Measurements from ENCODE around the gene ZC3HAV1L. TPM values are rescaled to one million over a fixed set of nuclear protein-coding genes. Genes with fewer than 3 reads are reported as not detected.

The ZC3HAV1L gene
- total and polyA plus RNA-seq, 2 of the 13 experiments (the other 11 are each of a cell fraction or from before 2014, with no cell fraction given), result 8.4 to 11.1 TPM

GRCh38 chr7:139035586-139036353 is at the start of gene ZC3HAV1L (continued):
- TF ChIP-seq FOXJ3 (CRISPR knock-in tag; IDR thresholded peaks at IDR 0.05; ENCODE audit: borderline replicate concordance) (no peak), ZNF615 (CRISPR knock-in tag; IDR thresholded peaks at IDR 0.05; ENCODE audit: borderline replicate concordance) (no peak), KLF11 (CRISPR knock-in tag; IDR thresholded peaks at IDR 0.05) (no peak), SMC3 (IDR thresholded peaks at IDR 0.05; ENCODE audit: low read length) (no peak), CENPX (CRISPR knock-in tag; IDR thresholded peaks at IDR 0.05) (no peak), HINFP (CRISPR knock-in tag; IDR thresholded peaks at IDR 0.05; ENCODE audit: low read depth) (no peak), TCF12 (IDR thresholded peaks at IDR 0.05) (no peak), TCF12 (CRISPR knock-in tag; IDR thresholded peaks at IDR 0.05) (no peak), U2AF1 (optimal IDR thresholded peaks at IDR 0.05; ENCODE audit: low read depth, low read length) (no peak), AGO2 (optimal IDR thresholded peaks at IDR 0.05; ENCODE audit: low read depth, low read length) (peak; percentile 57), ZNF280D (CRISPR knock-in tag; IDR thresholded peaks at IDR 0.05) (0 out of 2 replicates have a peak, but pooled peaks have one; percentile 21), TFAP4 (IDR thresholded peaks at IDR 0.05; ENCODE audit: borderline replicate concordance, low read depth) (no peak), PHF20 (CRISPR knock-in tag; IDR thresholded peaks at IDR 0.05) (no peak), ZNF788 (CRISPR knock-in tag; IDR thresholded peaks at IDR 0.05; ENCODE audit: borderline replicate concordance) (peak; percentile 60; the same call in 1 of the 2 replicates), ONECUT2 (CRISPR knock-in tag; IDR thresholded peaks at IDR 0.05) (no peak), HCFC1 (IDR thresholded peaks at IDR 0.05; ENCODE audit: low read depth, low read length) (no peak), ZNF264 (CRISPR knock-in tag; IDR thresholded peaks at IDR 0.05) (no peak)
- TF ChIP-seq, protein P1, sequence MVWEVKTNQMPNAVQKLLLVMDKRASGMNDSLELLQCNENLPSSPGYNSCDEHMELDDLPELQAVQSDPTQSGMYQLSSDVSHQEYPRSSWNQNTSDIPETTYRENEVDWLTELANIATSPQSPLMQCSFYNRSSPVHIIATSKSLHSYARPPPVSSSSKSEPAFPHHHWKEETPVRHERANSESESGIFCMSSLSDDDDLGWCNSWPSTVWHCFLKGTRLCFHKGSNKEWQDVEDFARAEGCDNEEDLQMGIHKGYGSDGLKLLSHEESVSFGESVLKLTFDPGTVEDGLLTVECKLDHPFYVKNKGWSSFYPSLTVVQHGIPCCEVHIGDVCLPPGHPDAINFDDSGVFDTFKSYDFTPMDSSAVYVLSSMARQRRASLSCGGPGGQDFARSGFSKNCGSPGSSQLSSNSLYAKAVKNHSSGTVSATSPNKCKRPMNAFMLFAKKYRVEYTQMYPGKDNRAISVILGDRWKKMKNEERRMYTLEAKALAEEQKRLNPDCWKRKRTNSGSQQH (CRISPR knock-in tag; IDR thresholded peaks at IDR 0.05; ENCODE audit: low read depth), result no peak
- TF ChIP-seq, protein P2, sequence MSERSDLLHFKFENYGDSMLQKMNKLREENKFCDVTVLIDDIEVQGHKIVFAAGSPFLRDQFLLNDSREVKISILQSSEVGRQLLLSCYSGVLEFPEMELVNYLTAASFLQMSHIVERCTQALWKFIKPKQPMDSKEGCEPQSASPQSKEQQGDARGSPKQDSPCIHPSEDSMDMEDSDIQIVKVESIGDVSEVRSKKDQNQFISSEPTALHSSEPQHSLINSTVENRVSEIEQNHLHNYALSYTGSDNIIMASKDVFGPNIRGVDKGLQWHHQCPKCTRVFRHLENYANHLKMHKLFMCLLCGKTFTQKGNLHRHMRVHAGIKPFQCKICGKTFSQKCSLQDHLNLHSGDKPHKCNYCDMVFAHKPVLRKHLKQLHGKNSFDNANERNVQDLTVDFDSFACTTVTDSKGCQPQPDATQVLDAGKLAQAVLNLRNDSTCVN (CRISPR knock-in tag; IDR thresholded peaks at IDR 0.05; ENCODE audit: borderline replicate concordance), result no peak
- TF ChIP-seq, protein P3, sequence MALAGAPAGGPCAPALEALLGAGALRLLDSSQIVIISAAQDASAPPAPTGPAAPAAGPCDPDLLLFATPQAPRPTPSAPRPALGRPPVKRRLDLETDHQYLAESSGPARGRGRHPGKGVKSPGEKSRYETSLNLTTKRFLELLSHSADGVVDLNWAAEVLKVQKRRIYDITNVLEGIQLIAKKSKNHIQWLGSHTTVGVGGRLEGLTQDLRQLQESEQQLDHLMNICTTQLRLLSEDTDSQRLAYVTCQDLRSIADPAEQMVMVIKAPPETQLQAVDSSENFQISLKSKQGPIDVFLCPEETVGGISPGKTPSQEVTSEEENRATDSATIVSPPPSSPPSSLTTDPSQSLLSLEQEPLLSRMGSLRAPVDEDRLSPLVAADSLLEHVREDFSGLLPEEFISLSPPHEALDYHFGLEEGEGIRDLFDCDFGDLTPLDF (CRISPR knock-in tag; IDR thresholded peaks at IDR 0.05), result no peak

Data from HepG2 (cell line).